Left ventricle myocardium superior (tissue), 1 donor: ENCODE results near the gene P4HTM. TPM values are rescaled to one million over a fixed set of nuclear protein-coding genes. Genes with fewer than 3 reads are reported as not detected.

ENCODE experiments used
- ATAC-seq: fragments of 200-7000 bp; cut with Tn5 transposase; one replicate; pipeline ENCODE4 v1.9.1; 2020; ENCODE audit warnings: mild to moderate bottlenecking, moderate library complexity
- DNase-seq: peaks from one replicate; pipeline ENCODE4 v3.0.0-alpha.2; 2020
- intact Hi-C: fragments of 100-400 bp; cut with micrococcal nuclease; formaldehyde crosslinking; loops from one replicate; pipeline ENCODE4 v1.11.0; 2022
- total RNA-seq: library from RNA; stranded (reverse); fragmentation: NEBNext Ultra II Directional; extraction: Animal tissue kit (Norgen Biotek cat#: 25700); gene quantifications from one replicate; pipeline ENCODE4 v1.2.1, GENCODE V29; 2021
- donor health status: DM: no; HTN: yes; CAD: no; lungs with severe emphysema.

Gene P4HTM
- total RNA-seq, 1 donor from 2014 or later, result 27.6 TPM

DNA sequence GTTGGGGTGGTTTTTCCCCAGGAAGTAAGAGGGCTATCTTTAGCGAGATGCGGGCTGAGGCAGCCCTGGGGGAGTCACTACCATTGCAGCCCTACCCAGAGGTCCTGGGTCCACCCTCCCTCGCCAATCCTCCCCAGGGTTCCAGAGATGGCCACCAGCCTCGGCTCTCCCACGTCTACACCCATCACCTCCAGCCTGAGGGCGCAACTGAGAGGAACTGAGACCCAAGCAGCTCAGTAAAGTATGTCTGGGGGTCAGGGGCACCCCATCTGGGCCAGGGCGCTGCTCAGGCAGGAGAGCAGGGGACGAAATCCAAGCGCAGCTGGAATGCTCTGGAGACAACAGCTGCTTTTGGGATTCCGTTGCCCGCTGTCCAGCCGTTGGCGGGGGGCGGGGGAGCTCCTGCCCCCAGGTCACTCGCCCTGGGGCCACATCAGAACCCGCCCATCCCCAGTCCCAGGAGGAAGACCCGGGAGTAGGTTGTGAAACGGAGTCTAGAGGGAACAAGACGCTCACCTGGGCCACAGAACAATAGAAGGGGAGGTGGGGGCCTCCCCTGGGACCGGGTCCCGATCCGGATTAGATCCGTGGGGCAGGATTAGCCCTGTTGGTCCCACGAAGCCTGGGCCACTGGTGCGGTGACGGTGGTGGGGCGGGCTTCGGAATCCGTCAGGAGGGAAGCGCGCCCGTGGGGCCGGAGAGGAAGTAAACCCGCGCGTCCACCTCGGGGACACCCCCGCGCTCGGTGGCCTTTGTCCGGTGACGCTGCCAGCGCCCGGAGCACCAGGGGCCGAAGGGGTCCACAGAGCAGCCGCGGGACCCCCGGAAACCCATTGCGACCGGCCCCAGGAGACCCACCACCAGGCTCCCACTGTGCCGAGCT, 30.5 kb downstream of the P4HTM start:
- peak; percentile 76 for DNase-seq
- ATAC-seq, result peak; percentile 3
- intact Hi-C loops, result no loop called here

DNA sequence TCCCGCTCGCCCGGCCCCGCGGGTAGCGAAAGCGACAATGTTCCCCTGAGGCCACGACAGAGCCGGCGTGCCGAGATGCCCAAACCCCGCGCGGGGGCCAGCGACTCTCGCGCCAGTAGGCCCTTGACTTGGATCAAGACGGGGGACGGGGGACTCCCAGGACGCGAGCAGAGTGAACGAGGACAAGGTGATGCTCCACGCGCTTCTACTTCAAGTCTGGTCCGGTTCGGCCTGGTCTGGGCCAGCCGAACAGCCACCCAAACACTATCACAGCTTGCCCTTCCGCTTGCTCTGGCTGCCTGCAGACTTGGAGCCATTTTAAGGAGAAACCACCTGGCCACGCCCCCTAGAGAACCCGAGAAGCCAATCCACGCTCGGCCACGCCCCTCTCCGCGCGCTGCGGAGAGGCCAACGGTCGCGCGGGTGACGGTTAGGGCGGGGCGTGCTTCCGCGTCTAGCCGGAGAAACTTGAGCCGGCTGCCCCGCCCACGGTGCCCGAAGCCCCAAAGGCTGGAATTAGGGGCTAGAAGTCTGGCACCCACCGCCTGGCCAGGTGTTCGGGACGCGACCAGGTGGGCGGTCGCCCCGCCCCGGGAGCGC, 31.3 kb downstream of the P4HTM start:
- DNase-seq, result peak; percentile 100
- peak; percentile 89 for ATAC-seq
- intact Hi-C loops, result no loop called here

DNA sequence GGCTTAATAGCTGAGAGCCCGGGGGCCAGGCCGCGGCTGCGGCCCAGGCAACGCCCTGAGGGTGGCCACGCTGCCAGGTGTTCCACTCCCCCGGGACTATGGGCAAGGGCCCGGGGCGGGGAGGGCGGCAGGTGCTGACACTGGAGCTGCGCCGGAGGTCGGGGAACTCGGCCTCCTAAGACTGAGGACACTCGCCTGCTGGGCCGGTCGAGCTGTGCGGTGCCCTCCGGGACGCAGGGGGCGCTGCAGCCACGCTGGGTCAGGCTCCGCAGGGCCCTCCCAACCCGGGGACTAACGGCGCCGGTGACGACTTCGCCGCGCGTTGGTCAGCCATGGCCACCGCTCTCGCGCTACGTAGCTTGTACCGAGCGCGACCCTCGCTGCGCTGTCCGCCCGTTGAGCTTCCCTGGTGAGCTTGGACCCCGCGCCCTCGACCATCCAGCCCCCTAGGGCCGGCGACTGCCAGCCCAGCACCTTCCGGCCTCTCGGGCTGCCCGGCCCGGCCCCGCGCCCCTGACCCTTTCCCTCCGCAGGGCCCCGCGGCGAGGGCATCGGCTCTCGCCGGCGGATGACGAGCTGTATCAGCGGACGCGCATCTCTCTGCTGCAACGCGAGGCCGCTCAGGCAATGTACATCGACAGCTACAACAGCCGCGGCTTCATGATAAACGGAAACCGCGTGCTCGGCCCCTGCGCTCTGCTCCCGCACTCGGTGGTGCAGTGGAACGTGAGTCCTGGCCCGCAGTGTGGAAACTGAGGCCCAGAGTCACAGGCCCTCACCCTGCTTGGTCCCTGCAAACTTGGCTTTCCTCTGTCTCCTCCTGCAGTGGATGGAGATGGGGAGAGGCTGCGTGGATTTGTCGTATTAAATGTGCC, 32.0 kb downstream of the P4HTM start, which contains the start of gene NDUFAF3:
Gene NDUFAF3, plus strand, starts transcription at position 309 of the 875 bp plus-strand sequence. Its CDS starts 24 bp downstream, at position 333.
- ATAC-seq (peak; percentile 85), DNase-seq (peak; percentile 96)
- intact Hi-C loops, result no loop called here

DNA sequence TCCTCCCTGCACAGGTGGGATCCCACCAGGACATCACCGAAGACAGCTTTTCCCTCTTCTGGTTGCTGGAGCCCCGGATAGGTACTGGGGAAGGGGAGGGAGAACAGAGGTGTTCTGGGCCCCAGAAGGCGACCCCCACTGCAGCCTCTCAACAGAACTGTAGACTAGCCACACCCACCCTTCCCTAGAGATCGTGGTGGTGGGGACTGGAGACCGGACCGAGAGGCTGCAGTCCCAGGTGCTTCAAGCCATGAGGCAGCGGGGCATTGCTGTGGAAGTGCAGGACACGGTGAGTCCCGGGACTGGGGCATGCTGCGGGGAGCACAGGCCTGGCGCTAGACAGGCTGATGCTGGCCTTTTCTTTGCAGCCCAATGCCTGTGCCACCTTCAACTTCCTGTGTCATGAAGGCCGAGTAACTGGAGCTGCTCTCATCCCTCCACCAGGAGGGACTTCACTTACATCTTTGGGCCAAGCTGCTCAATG, 32.7 kb downstream of the P4HTM start:
- DNase-seq, result no peak

DNA sequence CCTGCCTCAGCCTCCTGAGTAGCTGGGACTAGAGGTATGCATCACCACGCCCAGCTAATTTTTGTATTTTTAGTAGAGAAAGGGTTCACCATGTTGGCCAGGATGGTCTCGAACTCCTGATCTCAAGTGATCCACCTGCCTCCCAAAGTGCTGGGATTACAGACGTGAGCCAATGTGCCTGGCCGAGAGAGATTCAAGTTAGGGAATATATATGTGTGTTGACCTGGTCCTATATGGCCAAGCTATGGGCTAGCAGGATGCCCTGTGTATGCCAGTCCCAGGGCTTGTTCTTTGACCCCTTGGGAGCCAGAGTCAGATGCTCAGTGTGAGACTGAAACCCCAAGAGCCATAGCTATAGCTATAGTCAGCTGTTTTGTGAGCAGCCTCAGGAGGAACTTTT, 33.7 kb downstream of the P4HTM start:
- ATAC-seq (no peak), DNase-seq (no peak)
- intact Hi-C loops, result no loop called here

More for the DNA sequence above, 32.7 kb downstream of the P4HTM start:
- no peak for ATAC-seq
- intact Hi-C loops, result no loop called here

DNA sequence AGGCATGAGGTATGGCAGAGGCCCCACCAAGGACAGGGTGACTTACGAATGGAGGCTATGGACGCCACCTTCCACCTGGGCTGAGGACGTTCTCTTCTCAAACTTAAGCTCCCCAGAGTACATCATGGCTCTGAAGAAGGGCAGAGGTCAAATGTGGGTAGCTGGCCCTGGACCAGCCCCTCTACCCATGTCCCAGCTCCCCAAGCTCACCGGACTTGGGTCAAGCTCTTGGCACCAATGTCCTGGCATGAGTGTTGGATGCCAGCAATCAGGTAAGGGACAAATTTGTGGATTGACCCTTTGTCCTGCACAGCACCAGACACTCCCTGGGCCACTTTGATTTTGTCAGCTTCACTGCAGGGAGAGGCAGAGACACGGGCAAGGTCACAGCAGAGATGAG, 34.4 kb downstream of the P4HTM start:
- DNase-seq, result no peak
- intact Hi-C loops, result no loop called here
- ATAC-seq, result no peak

DNA sequence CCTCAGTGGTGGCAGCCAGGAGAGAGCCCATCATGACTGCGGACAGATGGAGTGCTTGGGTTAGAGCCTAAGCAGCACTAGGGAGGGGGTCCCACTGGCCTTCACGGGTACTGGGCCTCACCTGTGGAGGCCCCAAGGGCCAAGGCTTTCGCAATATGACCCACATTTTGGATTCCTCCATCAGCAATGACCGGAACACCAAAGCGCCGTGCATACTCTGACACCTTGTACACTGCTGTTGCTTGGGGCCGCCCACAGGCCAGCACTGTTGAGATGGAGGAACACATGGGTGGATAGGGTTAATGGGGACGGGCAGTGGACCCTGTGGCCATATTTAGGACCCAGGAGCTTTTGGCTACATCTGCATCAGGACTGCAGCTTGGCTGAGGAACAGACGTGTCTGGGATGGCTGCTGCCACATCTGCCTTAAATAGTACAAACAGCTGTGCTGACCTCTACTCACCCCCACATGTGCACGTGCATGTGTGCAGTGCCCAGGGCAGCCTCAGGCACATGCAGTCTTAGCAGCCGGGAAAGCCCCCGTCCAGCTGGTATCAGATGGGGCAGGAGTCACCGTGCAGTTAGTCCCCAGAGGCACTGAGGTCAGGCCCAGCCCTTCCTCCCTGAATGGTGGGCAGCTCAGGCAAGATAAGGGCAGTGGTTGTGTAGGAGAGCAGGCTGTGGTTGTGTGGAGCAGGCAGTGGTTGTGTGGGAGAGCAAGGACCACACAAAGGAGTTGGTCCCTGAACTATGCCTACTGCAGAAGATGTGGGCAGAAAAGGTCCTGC, 35.2 kb downstream of the P4HTM start:
- no peak for DNase-seq
- ATAC-seq, result no peak
- intact Hi-C loops, result no loop called here

DNA sequence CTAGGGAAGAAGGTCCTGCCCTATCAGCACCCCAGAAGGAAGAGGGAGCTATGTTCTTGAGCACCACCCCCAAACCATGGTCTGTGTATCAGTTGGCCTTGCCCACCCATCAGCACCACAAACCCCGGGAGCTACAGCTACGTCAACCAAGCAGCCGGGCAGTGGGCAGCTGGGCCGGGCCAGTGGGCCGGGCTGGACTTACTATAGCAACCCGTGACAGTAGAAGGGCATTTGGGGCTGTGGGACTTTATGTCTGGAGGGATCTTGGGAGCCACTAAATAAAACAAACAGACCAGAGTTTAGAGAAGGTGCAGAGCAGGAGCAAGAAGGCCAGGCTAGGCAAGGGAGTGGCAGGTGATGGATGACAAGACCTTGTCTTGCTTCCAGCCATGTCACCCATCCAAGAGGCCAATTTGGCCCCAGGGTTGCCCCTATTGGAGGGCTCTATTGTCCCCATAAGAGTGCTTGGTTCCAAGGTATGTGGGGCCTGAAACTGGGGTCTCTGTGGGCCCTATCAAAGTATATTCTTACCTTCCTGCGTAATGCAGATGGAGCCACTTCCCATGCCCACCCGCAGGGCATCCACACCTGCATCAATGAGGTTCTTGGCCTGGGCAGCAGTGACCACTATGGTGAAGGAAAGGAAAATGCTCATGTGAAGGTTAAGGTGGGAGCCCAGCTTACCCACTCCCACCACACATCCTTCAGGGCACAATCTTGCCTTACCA, 35.9 kb downstream of the P4HTM start:
- ATAC-seq, result no peak
- intact Hi-C loops, result no loop called here
- no peak for DNase-seq

DNA sequence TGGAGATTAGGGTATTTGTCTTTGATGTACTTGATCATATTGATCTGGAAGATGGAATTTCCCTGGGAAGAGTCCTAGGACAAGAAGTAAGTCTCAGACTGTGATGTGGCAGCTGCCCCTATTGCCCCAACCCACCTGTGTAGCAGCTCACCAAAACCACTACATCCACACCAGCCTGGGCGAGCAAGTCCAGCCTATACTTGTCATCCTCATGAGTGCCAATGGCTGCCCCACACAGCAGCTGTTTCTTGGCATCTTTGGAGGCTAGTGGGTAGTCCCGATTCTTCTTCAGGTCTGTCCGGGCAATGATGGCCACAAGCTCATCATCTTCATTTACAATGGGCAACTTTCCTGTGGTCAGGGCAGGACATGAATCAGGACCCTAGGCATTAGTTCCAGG, 36.5 kb downstream of the P4HTM start:
- intact Hi-C loops, result no loop called here
- DNase-seq, result no peak
- no peak for ATAC-seq

DNA sequence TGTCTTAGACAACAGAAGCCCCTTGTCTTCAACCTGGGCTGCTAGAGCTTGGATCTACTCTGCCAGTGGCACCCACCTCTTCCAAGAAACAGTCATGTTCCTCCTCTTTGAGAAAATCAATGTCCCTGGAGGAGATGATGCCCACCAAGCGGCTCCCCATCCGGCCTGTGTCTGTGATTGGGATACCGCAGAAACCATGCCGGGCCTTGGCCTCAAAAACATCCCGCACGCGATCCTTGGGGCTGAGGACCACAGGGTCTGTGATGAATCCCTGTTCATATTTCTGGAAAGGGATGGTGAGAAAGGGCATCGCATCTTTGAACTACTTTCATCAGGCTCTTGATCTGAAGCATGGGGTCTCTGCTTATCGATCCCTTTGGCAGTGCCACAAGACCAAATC, 37.6 kb downstream of the P4HTM start:
- DNase-seq (no peak), ATAC-seq (no peak)
- intact Hi-C loops, result no loop called here

DNA sequence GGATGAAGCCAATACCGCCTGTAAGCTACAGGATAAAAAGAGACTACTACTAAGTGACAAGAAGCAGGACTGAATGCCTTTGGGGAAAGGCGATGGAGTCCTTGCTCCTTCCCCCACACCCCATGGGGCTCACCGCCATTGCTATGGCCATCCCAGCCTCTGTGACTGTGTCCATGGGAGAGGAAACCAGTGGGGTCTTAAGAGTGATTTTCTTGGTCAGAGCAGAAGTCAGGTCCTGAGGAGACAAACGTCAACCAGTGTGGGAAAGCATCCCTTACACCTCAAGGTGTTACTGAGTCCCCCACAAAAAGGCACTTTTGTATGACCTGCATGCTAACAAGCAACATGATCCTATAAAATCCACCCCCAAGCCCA, 38.2 kb downstream of the P4HTM start:
- DNase-seq (no peak), ATAC-seq (no peak)
- intact Hi-C loops, result no loop called here

DNA sequence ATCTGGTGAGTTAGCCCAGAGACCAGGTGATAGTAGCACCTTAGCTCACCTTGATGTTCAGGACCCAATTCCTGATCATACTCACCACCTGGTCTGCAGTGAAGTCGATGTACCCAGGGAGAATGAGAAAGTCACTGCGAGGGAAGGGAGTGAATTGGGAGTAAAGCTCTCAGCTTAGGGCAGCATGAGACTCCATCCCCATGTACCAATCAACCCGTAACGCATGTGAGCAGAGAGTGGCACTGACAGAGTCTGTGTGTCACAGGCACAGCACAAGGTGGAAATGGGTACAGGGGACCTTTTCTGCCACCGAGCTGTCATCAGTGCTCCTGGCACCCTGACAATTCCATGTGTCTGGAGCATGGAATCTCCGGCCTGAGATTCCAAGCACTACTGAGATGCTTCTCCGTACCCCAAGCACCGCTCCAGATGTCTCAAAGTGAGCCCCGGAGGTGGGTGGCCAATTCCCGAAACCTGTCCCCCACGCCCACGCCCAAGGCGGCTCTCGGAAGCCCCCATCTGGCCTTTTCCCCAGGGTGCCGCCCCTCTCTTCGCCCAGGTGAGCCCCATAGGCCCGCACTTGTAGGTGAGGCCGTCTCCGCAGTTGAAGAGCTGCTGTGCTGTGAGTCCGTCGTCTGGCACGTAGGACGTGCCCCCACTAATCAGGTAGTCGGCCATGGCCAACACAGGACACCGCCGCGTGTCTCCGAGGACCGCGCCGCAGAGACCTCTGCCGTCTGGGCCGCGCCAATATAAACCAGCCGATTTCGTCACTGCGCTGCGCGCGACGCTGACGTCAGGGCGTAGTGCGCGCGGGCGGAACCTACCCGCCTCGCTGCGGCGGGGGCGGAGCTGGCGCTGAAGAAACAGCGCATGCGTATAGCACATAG, 38.9 kb downstream of the P4HTM start, which contains the start of gene IMPDH2:
Gene IMPDH2, minus strand, starts transcription at position 726 of the 890 bp plus-strand sequence. Its CDS starts 48 bp downstream, at position 678.
- ATAC-seq (peak; percentile 93), DNase-seq (peak; percentile 97)
- intact Hi-C loops, result no loop called here

DNA sequence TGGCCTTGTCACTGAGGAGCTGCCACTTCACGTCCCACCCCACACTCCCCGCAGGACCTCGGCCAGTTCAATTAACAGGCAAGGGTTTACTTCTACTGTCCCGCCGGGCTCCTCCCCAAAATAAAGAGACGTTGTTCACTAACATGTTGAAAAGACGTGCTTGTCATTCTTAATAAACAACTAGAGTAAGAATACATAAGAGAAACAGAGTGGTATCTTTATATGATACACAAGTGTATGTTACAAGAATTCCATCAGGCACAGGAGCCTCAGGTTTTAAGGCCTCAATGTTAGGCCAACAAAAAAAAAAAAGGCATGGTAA, 39.5 kb downstream of the P4HTM start:
- no peak for DNase-seq
- ATAC-seq, result no peak
- intact Hi-C loops, result no loop called here

DNA sequence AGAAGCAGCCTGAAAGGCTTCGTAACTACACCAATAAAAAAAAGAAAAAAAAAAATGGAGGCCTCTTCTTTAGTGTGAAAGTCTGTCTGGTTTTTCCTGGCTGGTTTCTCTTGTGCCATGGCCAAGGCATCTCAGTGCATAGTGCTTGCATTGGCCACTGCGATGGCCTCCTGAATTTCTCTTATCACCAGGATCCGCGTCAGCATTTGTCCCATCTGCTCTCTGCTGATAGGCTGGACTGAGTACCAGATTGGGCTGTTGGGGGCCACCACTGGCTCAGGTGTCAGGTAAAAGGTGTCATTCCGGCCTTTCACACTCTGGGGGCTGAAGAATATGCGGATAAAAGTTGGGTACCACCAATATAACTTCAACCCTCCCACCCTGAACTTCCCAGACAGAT, 40.3 kb downstream of the P4HTM start:
- no peak for ATAC-seq
- DNase-seq, result no peak
- intact Hi-C loops, result no loop called here

DNA sequence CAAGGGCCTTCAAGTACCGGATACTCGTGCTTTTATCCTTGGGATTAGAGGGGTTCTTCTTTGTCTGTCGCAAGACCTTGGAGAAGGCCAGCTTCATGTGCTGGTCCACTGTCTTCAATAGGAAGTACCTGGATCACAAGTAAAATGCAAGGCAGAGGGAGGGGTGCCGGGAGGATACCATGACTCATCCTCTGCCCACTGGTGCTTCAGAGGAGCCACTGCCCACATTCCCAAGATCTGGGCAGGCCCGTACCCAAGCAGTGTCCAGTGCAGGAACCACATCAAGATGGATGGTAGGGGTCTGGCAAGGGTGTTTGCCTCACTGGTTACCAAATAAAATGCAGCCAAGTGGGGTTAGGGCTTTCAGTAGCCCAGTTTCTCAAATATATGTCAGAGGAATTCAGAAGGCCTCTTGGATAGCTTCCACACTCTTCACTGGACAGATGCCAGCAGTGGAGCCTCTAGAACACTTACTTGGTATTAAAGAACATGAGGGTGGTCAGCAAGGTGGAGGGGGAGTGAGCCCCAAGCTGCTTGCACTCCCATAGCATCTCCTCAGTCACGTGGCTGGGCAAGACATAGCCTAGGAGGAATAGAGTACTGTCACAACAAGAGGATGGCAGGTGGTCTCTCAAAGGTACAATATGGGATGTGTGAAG, 42.7 kb downstream of the P4HTM start:
- DNase-seq (no peak), ATAC-seq (no peak)
- intact Hi-C loops, result no loop called here

DNA sequence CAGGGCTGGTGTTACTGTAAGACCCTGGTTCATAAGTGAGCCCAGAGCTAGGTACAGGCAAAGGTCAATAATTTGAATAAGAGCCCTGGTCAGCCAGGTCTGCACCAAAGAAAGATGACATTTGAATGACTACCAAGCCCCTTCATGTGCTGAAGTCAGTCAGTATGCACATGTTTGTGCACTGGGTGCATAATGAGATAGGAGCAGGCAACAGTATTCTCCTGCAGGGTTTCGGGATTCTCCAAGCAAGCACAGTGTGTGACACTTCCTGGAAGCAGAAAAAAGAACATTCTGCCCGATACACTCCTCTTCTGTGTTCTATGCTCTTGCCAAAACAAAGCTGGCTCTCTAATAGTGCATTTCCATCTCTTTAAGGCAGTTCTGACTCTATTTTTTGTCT, 44.6 kb downstream of the P4HTM start:
- ATAC-seq, result no peak
- intact Hi-C loops, result loop anchor here (5.0 kb wide), 1 partner anchor 53 kb away; no protein-coding TSS in a partner anchor
- DNase-seq, result no peak

DNA sequence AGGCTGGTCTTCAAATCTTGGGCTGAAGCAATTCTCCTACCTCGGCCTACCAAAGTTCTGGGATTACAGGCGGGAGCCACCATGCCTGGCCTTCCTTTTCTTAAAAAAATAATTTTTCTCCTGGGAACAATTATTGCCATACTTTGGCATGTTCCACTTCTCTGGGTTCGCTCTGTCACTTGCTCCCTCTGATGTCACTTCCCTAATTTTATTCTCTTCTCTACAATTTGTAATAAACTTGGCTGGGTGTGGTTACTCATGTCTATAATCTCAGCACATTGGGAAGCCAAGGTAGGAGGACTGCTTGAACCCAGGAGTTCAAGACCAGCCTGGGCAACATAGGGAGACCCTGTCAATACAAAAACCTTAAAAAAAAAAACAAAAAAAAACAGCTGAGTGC, 45.2 kb downstream of the P4HTM start:
- ATAC-seq, result no peak
- intact Hi-C loops, result loop anchor here (5.0 kb wide), 1 partner anchor 52 kb away; no protein-coding TSS in a partner anchor

More for the DNA sequence above, 45.2 kb downstream of the P4HTM start:
- no peak for DNase-seq
